H1 (cell line): ENCODE data around the gene SPTB.

Experiments used
- CTCF ChIP-seq, 3 experiments: IDR thresholded peaks; 1 replicate in 2 of 3; 2 replicates in 1 of 3; pipeline versions ENCODE4 v1.5.1 to v1.6.1; 2011; ENCODE audit warnings: low read length in 3 of 3, mild to moderate bottlenecking in 3 of 3, inconsistent platforms in 2 of 3, low read depth in 1 of 3, moderate library complexity in 1 of 3; ENCODE audit not compliant: insufficient read depth in 1 of 3; ENCODE audit errors: control extremely low read depth in 1 of 3
- SP1 ChIP-seq: IDR thresholded peaks from 2 replicates; pipeline ENCODE4 v1.6.1; 2011; ENCODE audit warnings: low read depth, low read length
- SP2 ChIP-seq: IDR thresholded peaks from 2 replicates; pipeline ENCODE4 v1.6.1; 2012; ENCODE audit warnings: mild to moderate bottlenecking, low read length, inconsistent platforms

GRCh38 chr14:64736271-64737169 is 143.2 kb downstream of the SPTB start:
- TF ChIP-seq SP1 (no peak), CTCF (IDR thresholded peaks at IDR 0.05; ENCODE audit: control extremely low read depth in 1 of 3, insufficient read depth in 1 of 3, low read depth in 1 of 3, low read length in 3 of 3) (peak; percentile 59 to 66 (median 63)), SP2 (no peak)
